Measurements from ENCODE around the gene RNF144A.

RNF144A gene

GRCh38 chr2:6914828-6915227 lies 2.4 kb upstream of the RNF144A start:
- Histone ChIP-seq H3K27me3 (ENCODE audit: insufficient read depth, low read length) (no peaks in the 10 kb centered on the region), H3K4me1 (ENCODE audit: insufficient read depth, low read length) (peaks cover 13% of the 10 kb centered on the region), H2AFZ (ENCODE audit: low read depth, low read length) (no peak overlapping the region), H3K9me3 (ENCODE audit: low read length) (peaks cover 4% of the 10 kb centered on the region), H3K36me3 (ENCODE audit: insufficient read depth, low read length) (no peaks in the 10 kb centered on the region), H3K4me3 (ENCODE audit: low read length) (no peak overlapping the region)

- Histone ChIP-seq H3K27me3 (ENCODE audit: insufficient read depth, low read length) (no peaks in the 10 kb centered on the region), H3K36me3 (ENCODE audit: insufficient read depth, low read length) (no peaks in the 10 kb centered on the region), H3K4me1 (ENCODE audit: insufficient read depth, low read length) (peaks cover 13% of the 10 kb centered on the region), H2AFZ (ENCODE audit: low read depth, low read length) (no peak overlapping the region), H3K4me3 (ENCODE audit: low read length) (no peak overlapping the region), H3K9me3 (ENCODE audit: low read length) (peaks cover 4% of the 10 kb centered on the region)
Observed at GRCh38 chr2:6915399-6915798, 1.8 kb upstream of the RNF144A start.

DNA sequence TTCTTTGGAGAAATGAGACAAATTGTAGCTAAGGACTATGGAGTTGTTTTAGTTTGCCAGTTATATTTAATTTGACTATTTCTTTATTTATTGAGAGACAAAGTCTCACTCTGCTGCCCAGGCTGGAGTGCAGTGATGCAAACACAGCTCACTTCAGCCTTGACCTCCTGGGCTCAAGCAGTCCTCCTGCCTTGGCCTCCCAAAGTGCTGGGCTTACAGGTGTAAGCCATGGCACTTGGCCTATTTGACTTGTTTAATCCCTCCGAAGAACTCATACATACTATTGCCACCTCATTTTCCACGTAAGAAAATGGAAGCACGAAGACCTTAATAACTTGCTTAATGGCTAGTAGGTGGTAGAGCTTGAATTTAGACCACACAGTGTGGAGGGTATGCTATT lies 988 bp upstream of the RNF144A start:
- H2AFZ ChIP-seq (ENCODE audit: low read depth, low read length): no peak overlapping the region
- peaks cover 13% of the 10 kb centered on the region for H3K4me1 ChIP-seq (ENCODE audit: insufficient read depth, low read length)
- H3K9me3 ChIP-seq (ENCODE audit: low read length): peaks cover 4% of the 10 kb centered on the region
- H3K36me3 ChIP-seq (ENCODE audit: insufficient read depth, low read length): no peaks in the 10 kb centered on the region
- H3K27me3 ChIP-seq (ENCODE audit: insufficient read depth, low read length): no peaks in the 10 kb centered on the region
- no peak overlapping the region for H3K4me3 ChIP-seq (ENCODE audit: low read length)

GRCh38 chr2:6916736-6917070 lies 509 bp upstream of the RNF144A start:
- Histone ChIP-seq H3K9me3 (ENCODE audit: low read length) (peaks cover 4% of the 10 kb centered on the region), H3K36me3 (ENCODE audit: insufficient read depth, low read length) (no peaks in the 10 kb centered on the region), H3K4me3 (ENCODE audit: low read length) (peak overlapping the region; percentile 79), H3K27me3 (ENCODE audit: insufficient read depth, low read length) (no peaks in the 10 kb centered on the region), H3K4me1 (ENCODE audit: insufficient read depth, low read length) (peaks cover 13% of the 10 kb centered on the region), H2AFZ (ENCODE audit: low read depth, low read length) (peak overlapping the region; percentile 11)

DNA sequence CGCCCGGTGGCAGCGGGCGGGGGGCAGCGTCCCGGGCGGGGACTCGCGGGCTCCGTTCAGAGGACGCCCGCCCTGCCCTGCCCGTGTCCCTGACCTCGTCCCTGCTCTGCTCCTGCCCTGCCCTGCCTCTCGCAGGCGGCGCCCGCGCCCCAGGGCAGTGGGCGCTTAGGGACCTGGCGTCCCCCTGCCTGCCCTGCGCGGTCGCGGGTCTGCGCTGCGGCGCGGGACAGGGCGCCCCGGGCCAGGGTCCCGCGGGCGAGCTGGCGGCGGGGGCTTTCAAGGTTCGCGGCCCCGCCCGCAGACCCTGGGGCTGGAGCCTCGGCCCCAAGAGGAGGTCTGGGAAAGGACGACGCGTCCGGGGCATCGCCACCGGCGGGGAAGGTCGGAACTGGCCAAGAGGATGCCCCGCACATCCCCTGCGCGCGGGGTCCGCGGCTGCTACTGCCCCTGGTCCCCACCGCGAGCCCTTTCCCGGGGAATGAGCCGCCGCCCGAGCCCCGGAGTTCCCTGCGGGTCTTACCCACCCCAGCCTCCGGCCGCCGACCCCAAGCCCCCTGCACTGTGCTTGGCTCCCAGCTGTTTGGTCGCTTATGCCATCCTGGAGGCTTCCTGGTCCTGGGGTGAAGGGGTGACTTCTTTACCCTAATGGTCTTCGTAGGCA lies 679 bp downstream of the RNF144A start:
- Histone ChIP-seq H3K9me3 (ENCODE audit: low read length) (peaks cover 4% of the 10 kb centered on the region), H2AFZ (ENCODE audit: low read depth, low read length) (peak overlapping the region; percentile 63), H3K4me3 (ENCODE audit: low read length) (peak overlapping the region; percentile 79), H3K27me3 (ENCODE audit: insufficient read depth, low read length) (no peaks in the 10 kb centered on the region), H3K4me1 (ENCODE audit: insufficient read depth, low read length) (peaks cover 13% of the 10 kb centered on the region), H3K36me3 (ENCODE audit: insufficient read depth, low read length) (no peaks in the 10 kb centered on the region)

DNA sequence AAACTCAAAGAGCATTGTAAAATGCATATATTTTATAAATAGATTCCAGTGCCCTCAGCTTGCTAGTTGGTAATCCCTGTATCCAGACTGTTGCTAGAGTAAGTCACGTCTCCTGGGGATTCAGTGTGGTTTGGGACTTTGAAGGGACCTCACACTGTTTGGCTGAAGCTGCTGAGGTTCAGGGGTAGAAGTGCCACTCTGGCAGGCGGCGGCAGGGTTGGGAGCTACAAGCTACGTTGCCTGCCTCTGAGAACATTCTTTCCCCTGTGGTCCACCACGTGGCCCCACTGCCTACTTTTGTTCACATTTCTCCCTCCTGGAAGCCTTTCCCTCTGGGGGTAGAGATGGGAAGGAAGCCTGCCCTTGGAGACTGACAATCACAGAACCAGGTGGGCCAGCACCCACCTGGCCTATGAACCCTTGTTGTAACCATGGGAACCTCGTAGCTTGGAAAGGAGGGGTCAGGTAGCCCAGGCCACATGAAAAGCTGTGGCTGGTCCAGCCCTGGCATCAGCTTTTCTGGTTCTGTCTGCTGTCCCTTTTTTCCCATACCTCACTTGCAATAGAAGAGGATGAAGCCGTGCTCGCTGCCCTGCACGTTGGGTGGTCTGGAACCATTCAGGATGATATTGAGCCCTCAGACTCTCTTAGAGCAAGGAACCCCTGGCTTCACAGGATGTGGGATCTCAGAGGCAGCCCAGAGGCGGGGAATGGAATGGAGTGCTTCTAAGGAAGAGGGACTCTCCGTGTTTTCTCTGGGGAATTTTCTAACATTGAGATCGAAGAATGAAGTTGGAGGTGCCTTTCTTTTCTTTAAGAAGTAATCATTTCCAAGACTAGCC lies 2.9 kb downstream of the RNF144A start:
- Histone ChIP-seq H2AFZ (ENCODE audit: low read depth, low read length) (no peak overlapping the region), H3K27me3 (ENCODE audit: insufficient read depth, low read length) (no peaks in the 10 kb centered on the region), H3K4me1 (ENCODE audit: insufficient read depth, low read length) (peaks cover 13% of the 10 kb centered on the region), H3K36me3 (ENCODE audit: insufficient read depth, low read length) (peaks cover 3% of the 10 kb centered on the region), H3K9me3 (ENCODE audit: low read length) (peaks cover 6% of the 10 kb centered on the region), H3K4me3 (ENCODE audit: low read length) (no peak overlapping the region)

DNA sequence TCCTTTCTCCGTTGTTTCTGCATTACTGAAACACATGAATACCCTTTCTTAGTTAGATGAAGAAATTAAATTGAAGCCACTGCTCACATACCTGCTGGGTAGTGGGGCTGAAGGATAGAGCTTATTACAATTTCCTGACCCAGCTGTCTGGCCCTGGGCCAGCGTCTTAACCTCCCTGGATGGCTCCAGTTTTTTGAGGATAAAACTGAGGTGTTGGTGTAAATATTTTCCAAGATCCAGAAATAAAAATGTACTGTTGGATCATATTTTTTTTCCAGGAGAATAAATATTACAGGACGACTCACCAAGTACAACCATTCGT lies 3.5 kb downstream of the RNF144A start:
- no peak overlapping the region for H3K4me3 ChIP-seq (ENCODE audit: low read length)
- peaks cover 6% of the 10 kb centered on the region for H3K9me3 ChIP-seq (ENCODE audit: low read length)
- no peaks in the 10 kb centered on the region for H3K27me3 ChIP-seq (ENCODE audit: insufficient read depth, low read length)
- H2AFZ ChIP-seq (ENCODE audit: low read depth, low read length): no peak overlapping the region
- peaks cover 10% of the 10 kb centered on the region for H3K4me1 ChIP-seq (ENCODE audit: insufficient read depth, low read length)
- H3K36me3 ChIP-seq (ENCODE audit: insufficient read depth, low read length): peaks cover 3% of the 10 kb centered on the region

GRCh38 chr2:6921321-6921922 lies 4.2 kb downstream of the RNF144A start:
- Histone ChIP-seq H3K9me3 (ENCODE audit: low read length) (peaks cover 6% of the 10 kb centered on the region), H2AFZ (ENCODE audit: low read depth, low read length) (no peak overlapping the region), H3K36me3 (ENCODE audit: insufficient read depth, low read length) (peaks cover 5% of the 10 kb centered on the region), H3K27me3 (ENCODE audit: insufficient read depth, low read length) (no peaks in the 10 kb centered on the region), H3K4me1 (ENCODE audit: insufficient read depth, low read length) (peaks cover 9% of the 10 kb centered on the region), H3K4me3 (ENCODE audit: low read length) (no peak overlapping the region)

DNA sequence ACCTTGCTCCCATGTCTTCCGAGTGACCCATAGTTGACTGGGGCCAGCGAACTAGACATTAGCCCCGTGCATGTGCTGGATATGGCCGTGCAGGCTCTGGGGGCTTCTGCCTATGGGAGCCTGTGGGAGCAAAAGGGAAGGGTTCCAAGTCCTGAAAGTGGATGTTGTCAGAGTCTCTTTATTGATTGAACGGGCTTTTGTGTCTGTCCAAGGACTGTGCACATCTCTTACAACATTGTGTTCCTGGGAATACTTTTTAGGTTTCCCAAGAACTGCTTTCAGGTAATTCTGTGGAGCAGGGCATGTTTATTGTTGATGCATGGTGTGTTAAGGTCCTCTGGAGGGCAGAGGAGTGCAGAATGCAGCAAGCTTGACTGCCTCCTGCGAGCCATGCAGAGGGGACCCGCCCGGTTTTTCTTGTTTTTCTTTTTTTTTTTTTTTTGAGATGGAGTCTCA lies 5.0 kb downstream of the RNF144A start:
- Histone ChIP-seq H2AFZ (ENCODE audit: low read depth, low read length) (no peak overlapping the region), H3K27me3 (ENCODE audit: insufficient read depth, low read length) (no peaks in the 10 kb centered on the region), H3K4me1 (ENCODE audit: insufficient read depth, low read length) (peaks cover 4% of the 10 kb centered on the region), H3K9me3 (ENCODE audit: low read length) (peaks cover 6% of the 10 kb centered on the region), H3K36me3 (ENCODE audit: insufficient read depth, low read length) (peaks cover 5% of the 10 kb centered on the region), H3K4me3 (ENCODE audit: low read length) (no peak overlapping the region)

- H3K36me3 ChIP-seq (ENCODE audit: insufficient read depth, low read length): peaks cover 5% of the 10 kb centered on the region
- peaks cover 4% of the 10 kb centered on the region for H3K4me1 ChIP-seq (ENCODE audit: insufficient read depth, low read length)
- no peaks in the 10 kb centered on the region for H3K27me3 ChIP-seq (ENCODE audit: insufficient read depth, low read length)
- H3K9me3 ChIP-seq (ENCODE audit: low read length): peaks cover 8% of the 10 kb centered on the region
- no peak overlapping the region for H3K4me3 ChIP-seq (ENCODE audit: low read length)
- H2AFZ ChIP-seq (ENCODE audit: low read depth, low read length): no peak overlapping the region
Observed at GRCh38 chr2:6923319-6923718, 6.1 kb downstream of the RNF144A start.

DNA sequence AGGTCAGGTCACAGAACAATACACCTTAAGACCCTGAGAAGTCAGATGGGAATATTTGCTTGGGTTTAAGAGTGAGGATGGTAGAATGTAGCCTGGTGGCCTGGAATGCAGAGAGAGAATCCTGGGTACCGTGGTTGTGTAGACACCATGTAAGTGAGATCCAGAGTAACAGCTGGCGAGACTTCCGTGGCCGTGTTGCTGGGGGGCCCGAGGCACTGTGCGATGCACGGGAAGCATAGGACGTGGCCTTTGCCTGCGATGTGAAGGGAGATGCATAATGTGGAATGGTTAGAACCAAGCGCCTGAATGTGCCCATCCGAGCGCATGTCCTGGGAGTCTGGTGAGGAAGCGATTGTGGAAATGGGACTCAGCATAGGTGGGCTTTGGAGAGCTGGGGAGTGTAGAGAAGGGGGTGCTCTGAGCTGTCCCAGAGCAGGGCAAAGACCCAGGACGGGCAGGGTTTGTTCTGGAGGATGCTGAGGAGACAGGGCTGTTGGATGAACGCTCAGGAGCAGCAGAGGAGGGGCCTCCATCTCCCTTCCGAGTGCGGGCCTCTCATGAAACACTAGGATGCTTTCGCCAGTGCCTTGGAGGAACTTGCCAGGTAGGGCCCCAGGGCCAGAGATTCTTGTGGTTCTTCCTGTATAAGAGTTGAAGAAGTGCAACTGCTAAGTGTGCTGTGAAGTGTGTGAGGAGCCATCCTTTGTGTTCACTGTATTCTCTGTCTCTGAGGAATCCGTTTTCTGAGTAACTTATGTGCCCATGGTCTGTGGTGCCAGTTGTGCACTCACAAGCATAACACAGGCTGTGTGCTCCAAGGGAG lies 7.1 kb downstream of the RNF144A start:
- no peaks in the 10 kb centered on the region for H3K27me3 ChIP-seq (ENCODE audit: insufficient read depth, low read length)
- H3K36me3 ChIP-seq (ENCODE audit: insufficient read depth, low read length): peaks cover 5% of the 10 kb centered on the region
- no peak overlapping the region for H2AFZ ChIP-seq (ENCODE audit: low read depth, low read length)
- H3K9me3 ChIP-seq (ENCODE audit: low read length): peaks cover 5% of the 10 kb centered on the region
- no peak overlapping the region for H3K4me3 ChIP-seq (ENCODE audit: low read length)
- H3K4me1 ChIP-seq (ENCODE audit: insufficient read depth, low read length): no peaks in the 10 kb centered on the region

DNA sequence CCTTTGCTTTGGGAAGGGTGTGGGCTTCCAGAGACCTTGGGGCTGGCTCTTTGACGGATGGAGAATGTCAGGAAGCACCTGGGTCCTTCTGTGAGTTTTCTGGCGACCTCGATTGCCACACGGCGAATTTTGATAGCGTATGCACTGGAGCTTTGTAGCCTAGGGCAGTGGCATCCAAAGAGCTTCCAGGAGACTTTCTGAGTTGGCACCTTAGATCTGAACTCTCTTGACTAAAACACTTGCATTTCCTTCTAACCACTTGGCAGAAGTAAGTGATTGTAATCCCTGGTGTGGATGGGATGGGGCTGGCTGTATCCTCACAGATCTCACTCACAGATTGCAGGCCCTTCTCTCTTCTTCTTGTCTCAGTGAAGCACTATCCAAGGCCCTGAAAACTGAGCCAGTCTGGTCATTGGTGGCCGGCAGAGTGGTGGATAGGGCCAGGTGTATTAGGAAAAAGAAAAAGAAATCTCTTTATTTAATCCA lies 7.8 kb downstream of the RNF144A start:
- Histone ChIP-seq H3K9me3 (ENCODE audit: low read length) (peaks cover 5% of the 10 kb centered on the region), H2AFZ (ENCODE audit: low read depth, low read length) (no peak overlapping the region), H3K27me3 (ENCODE audit: insufficient read depth, low read length) (no peaks in the 10 kb centered on the region), H3K4me3 (ENCODE audit: low read length) (no peak overlapping the region), H3K36me3 (ENCODE audit: insufficient read depth, low read length) (peaks cover 5% of the 10 kb centered on the region), H3K4me1 (ENCODE audit: insufficient read depth, low read length) (no peaks in the 10 kb centered on the region)
